GM12874 (cell line): ENCODE measurements around the gene C1QTNF9B.
"Not testable (repeated sequence)": the region's sequence is repeated elsewhere in the genome, so short reads cannot be mapped to it uniquely, and the experiment has no call there.

Source experiments
- CTCF ChIP-seq: IDR thresholded peaks from 2 replicates; pipeline ENCODE4 v1.5.1; 2011; ENCODE audit warnings: low read depth, mild to moderate bottlenecking, control low read depth, low read length, moderate library complexity; ENCODE audit not compliant: insufficient read depth

Gene C1QTNF9B

DNA sequence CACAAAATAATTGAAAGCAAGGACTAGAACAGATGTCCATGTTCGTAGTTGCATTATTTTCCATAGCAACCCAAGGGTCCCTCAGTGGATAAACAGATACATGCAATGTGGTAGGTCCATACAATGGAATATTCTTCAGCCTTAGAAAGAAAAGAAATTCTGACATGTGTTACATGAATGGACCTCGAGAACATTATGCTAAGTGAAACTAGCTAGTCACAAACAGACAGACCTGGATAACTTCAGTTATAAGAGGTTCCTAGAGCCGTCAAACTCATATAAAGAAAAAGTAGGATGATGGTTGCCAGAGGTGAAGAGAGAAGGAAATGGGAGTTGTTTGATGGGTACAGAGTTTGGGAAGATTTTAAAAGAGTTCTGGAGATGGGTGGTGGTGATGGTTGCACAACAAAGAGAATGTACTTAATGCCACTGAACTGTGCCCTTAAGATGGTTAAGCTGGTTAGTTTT, at the start of gene C1QTNF9B:
Gene C1QTNF9B, minus strand, starts transcription at position 51 of the 468 bp plus-strand sequence.
- TF ChIP-seq CTCF = not testable (repeated sequence)

DNA sequence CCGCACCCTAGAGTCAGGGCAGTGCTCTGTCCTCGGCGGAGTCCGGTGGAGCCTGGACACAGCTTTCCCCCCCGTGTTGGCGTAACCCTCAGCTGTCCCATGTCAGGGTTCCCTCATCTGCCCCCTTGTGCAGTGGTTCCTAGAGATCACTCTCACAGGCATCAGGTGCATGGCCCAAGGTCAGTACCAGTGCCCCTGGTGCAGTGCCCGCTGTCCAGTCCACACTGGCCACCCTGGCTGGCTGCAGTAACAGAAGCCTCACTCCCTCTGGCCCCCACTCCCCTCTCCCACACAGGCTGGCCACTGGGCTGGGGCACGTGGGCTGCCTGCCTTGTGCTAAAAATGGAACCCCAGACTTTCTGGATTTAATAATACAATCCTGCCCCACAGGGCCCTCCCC, 49.6 kb upstream of the C1QTNF9B start:
- no peak for TF ChIP-seq CTCF

DNA sequence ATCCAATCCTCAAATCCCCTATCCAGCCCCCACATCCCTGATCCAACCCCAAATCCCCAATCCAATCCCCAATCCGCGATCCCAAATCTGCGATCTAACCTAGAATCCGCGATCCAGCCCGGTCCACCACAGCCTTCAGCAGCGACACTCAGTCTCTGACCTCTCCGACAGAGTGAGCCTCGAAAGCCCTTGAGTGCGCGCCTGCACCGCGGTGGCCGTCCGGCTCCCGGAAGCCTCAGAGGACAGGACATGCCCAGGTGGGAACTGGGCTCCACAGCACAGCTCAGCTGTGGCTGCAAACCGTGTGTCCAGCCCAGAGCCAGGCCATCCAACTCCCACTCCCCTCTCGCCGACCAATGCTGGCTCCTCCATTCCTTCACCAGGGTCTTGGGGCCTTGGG, 48.8 kb upstream of the C1QTNF9B start:
- TF ChIP-seq CTCF = no peak

DNA sequence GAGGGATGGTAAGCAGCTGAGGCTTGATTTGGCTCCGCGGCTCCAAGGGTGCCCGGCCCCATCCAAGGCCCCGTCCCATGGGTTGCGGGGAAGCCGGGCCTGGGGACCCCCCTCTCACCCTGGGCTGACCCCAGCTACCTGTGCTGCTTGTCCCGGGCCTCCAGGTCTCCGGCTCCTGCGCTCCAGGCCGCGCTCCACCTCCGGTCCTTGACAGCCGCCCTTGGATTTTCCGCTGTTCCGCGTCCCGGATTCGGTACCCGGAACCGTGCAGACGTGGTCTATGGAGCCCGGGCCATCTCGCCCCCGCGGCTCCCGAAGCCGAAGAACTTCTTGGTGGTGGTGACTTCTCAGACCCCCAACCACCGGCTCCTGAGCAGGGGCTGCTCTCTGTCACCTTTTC, 48.3 kb upstream of the C1QTNF9B start:
- no peak for TF ChIP-seq CTCF

DNA sequence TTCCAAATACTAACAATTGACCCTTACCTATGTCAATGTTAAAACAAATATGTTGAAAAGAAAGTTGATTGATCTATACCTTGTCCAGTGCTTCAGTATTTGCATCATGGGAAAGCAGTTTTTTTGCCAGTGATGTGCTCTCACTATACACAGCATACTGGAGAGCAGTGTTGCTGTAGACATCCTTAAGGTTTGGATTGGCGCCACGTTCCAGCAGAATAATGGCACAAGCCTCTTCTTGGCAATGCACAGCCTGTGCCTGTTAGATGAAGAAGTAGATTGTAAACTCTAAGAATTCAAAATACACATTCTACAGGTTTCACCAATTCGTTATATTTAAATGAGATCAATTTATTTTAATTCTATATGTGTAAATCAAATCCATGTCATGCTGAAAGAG, 43.9 kb upstream of the C1QTNF9B start:
- no peak for TF ChIP-seq CTCF

DNA sequence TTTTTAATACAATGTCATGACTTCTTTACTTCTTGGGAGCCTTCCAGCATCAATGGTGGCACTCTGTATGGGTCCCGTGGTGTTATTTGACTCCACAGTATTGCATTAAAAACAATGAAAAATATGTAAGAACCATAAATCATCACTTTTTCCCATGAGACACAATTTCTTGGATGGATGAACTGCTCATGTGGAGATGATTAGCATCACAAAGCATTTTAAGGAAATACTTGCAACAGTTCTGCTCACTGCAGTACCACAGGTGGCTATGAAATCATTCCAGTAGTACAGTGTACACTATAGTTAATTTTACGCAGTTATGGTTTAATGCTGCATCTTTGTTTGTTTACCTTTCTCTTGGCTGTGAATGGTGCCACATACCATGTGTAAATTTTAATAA, 37.2 kb upstream of the C1QTNF9B start:
- no peak for TF ChIP-seq CTCF

- TF ChIP-seq CTCF = no peak
Observed at GRCh38 chr13:23928985-23929384, 31.7 kb upstream of the C1QTNF9B start.

GRCh38 chr13:23923031-23923430, 25.7 kb upstream of the C1QTNF9B start:
- no peak for TF ChIP-seq CTCF
